ENCODE measurements around the gene TGFBR2.

TGFBR2 gene

DNA sequence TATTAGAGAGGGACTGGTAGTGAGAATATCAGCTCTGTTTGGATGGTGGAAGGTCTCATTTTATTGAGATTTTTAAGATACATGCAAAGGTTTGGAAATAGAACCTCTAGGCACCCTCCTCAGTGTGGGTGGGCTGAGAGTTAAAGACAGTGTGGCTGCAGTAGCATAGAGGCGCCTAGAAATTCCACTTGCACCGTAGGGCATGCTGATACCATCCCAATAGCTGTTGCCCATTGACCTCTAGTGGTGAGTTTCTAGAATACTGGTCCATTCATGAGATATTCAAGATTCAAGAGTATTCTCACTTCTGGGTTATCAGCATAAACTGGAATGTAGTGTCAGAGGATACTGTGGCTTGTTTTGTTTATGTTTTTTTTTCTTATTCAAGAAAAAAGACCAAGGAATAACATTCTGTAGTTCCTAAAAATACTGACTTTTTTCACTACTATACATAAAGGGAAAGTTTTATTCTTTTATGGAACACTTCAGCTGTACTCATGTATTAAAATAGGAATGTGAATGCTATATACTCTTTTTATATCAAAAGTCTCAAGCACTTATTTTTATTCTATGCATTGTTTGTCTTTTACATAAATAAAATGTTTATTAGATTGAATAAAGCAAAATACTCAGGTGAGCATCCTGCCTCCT lies 87.2 kb downstream of the TGFBR2 start:
- no peak overlapping the region for H3K9ac ChIP-seq (ENCODE audit: low read length)
- H3K36me3 ChIP-seq (ENCODE audit: low read length): peaks cover 12% of the 10 kb centered on the region; the same call in 1 of the 2 replicates
- TF ChIP-seq EZH2phosphoT487 (conservative IDR thresholded peaks at IDR 0.05; ENCODE audit: low read length) (no peak), CTCF (IDR thresholded peaks at IDR 0.05; ENCODE audit: insufficient read depth, low read length, poor library complexity, severe bottlenecking) (peak; percentile 51)

DNA sequence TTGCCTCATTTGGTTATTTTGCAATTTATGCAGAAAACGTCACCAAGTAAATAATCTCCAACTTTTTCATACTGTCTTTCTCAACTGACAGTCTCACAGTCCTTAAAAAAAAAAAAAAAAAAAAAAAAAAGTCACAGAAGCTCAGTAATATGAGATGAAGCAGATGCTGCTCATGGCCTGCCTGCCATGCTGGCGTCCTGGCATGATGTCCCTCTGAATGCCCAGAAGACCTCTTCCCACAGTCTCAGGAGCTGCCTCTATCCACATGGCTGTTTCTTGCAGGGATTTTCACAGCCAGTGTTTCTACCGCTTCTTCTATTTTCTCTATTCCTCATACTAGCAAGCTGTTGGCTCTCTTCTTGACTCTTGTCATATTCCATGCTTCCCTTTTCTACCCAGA lies 87.7 kb downstream of the TGFBR2 start:
- Histone ChIP-seq H3K27me3 (ENCODE audit: low read length) (no peaks in the 10 kb centered on the region), H3F3A (ENCODE audit: insufficient read depth) (no peaks in the 10 kb centered on the region; the same call in 1 of the 2 replicates), H3K36me3 (ENCODE audit: low read length) (peaks cover 11% of the 10 kb centered on the region; the same call in 1 of the 2 replicates), H3K9me2 (replicated peaks; ENCODE audit: insufficient read depth, low read length) (no peaks in the 10 kb centered on the region), H3K4me3 (ENCODE audit: insufficient read depth, low read length, poor library complexity, severe bottlenecking) (no peak overlapping the region), H3K4me2 (ENCODE audit: low read depth, low read length, poor library complexity, severe bottlenecking) (no peak overlapping the region), H3K9ac (ENCODE audit: low read length) (no peak overlapping the region), H4K20me1 (ENCODE audit: low read depth, low read length) (no peaks in the 10 kb centered on the region), H3K9me3 (ENCODE audit: insufficient read depth, low read length) (no peaks in the 10 kb centered on the region), H3K79me2 (ENCODE audit: insufficient read depth, low read length) (no peaks in the 10 kb centered on the region), H2AFZ (ENCODE audit: low read depth, low read length, severe bottlenecking) (no peak overlapping the region), H3K27ac (ENCODE audit: low read depth, low read length) (no peak overlapping the region)
- TF ChIP-seq CTCF (IDR thresholded peaks at IDR 0.05; ENCODE audit: insufficient read depth, low read length, poor library complexity, severe bottlenecking) (no peak), EZH2phosphoT487 (conservative IDR thresholded peaks at IDR 0.05; ENCODE audit: low read length) (no peak)

More for the DNA sequence above, 87.2 kb downstream of the TGFBR2 start:
- H3K4me2 ChIP-seq (ENCODE audit: low read depth, low read length, poor library complexity, severe bottlenecking): no peak overlapping the region
- H3F3A ChIP-seq (ENCODE audit: insufficient read depth): no peaks in the 10 kb centered on the region; the same call in 1 of the 2 replicates
- no peaks in the 10 kb centered on the region for H3K9me3 ChIP-seq (ENCODE audit: insufficient read depth, low read length)
- no peaks in the 10 kb centered on the region for H3K27me3 ChIP-seq (ENCODE audit: low read length)
- no peaks in the 10 kb centered on the region for H3K9me2 ChIP-seq (replicated peaks; ENCODE audit: insufficient read depth, low read length)
- H2AFZ ChIP-seq (ENCODE audit: low read depth, low read length, severe bottlenecking): no peak overlapping the region
- H3K27ac ChIP-seq (ENCODE audit: low read depth, low read length): peak overlapping the region; percentile 31; the same call in 1 of the 2 replicates
- no peaks in the 10 kb centered on the region for H3K79me2 ChIP-seq (ENCODE audit: insufficient read depth, low read length)
- no peak overlapping the region for H3K4me3 ChIP-seq (ENCODE audit: insufficient read depth, low read length, poor library complexity, severe bottlenecking)
- H4K20me1 ChIP-seq (ENCODE audit: low read depth, low read length): no peaks in the 10 kb centered on the region

DNA sequence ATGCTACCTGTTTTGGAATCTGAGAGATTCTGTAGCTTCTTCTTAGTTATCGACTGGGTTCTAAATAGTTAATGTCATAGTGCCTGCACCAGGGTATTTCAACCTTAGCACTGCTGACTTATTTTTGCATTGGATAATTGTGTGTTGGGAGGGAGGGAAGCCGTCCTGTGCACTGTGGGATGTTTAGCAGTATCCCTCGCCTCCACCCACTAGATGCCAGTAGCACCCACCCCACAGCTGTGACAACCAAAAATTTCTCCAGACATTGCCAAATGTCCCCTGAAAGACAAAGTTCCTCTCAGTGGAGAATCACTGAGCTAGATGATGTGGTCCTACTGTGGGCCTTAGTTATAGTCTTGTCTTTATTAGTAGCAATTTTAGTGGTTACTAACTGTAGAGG lies 88.3 kb downstream of the TGFBR2 start:
- H3K79me2 ChIP-seq (ENCODE audit: insufficient read depth, low read length): no peaks in the 10 kb centered on the region
- H3K4me2 ChIP-seq (ENCODE audit: low read depth, low read length, poor library complexity, severe bottlenecking): no peak overlapping the region
- H4K20me1 ChIP-seq (ENCODE audit: low read depth, low read length): no peaks in the 10 kb centered on the region
- no peaks in the 10 kb centered on the region for H3K9me2 ChIP-seq (replicated peaks; ENCODE audit: insufficient read depth, low read length)
- H2AFZ ChIP-seq (ENCODE audit: low read depth, low read length, severe bottlenecking): no peak overlapping the region
- peaks cover 7% of the 10 kb centered on the region; the same call in 1 of the 2 replicates for H3K36me3 ChIP-seq (ENCODE audit: low read length)
- no peaks in the 10 kb centered on the region; the same call in 1 of the 2 replicates for H3F3A ChIP-seq (ENCODE audit: insufficient read depth)
- no peaks in the 10 kb centered on the region for H3K27me3 ChIP-seq (ENCODE audit: low read length)
- no peak for TF ChIP-seq EZH2phosphoT487 (conservative IDR thresholded peaks at IDR 0.05; ENCODE audit: low read length)
- no peak for TF ChIP-seq CTCF (IDR thresholded peaks at IDR 0.05; ENCODE audit: insufficient read depth, low read length, poor library complexity, severe bottlenecking)
- H3K9me3 ChIP-seq (ENCODE audit: insufficient read depth, low read length): no peaks in the 10 kb centered on the region
- no peak overlapping the region for H3K27ac ChIP-seq (ENCODE audit: low read depth, low read length)
- no peak overlapping the region for H3K9ac ChIP-seq (ENCODE audit: low read length)
- H3K4me3 ChIP-seq (ENCODE audit: insufficient read depth, low read length, poor library complexity, severe bottlenecking): no peak overlapping the region

Data from SU-DHL-6 (cell line).